ENCODE results near the gene PTGDR. TPM values are rescaled to one million over a fixed set of nuclear protein-coding genes. Genes with fewer than 3 reads are reported as not detected.
A peak's percentile ranks its signal among the peaks of the same experiment; 100 is the strongest.

PTGDR gene
- total RNA-seq, 1 donor from 2014 or later = not detected

DNA sequence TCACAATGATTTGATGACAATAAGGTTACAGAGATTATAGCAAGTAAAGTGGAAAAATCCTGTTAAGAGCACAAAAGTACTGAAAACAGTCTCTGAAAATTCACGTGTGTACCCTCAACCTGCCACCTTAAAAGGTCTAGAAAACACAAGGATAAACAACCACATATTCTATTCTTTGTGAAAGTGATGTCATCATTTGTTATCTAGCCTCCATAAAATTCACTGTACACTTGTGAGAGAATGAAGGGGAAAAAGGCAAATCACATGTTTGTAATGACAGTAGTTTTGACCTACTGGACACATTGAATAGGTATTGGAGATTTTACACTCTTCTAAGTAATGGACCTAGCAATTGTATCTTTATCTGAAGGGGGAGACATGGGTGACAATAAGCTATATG, 4.0 kb downstream of the PTGDR start:
- no peak overlapping the region for H3K4me3 ChIP-seq (ENCODE audit: low read depth, low read length)
- FAIRE-seq = no peak
- TF ChIP-seq, protein P1, sequence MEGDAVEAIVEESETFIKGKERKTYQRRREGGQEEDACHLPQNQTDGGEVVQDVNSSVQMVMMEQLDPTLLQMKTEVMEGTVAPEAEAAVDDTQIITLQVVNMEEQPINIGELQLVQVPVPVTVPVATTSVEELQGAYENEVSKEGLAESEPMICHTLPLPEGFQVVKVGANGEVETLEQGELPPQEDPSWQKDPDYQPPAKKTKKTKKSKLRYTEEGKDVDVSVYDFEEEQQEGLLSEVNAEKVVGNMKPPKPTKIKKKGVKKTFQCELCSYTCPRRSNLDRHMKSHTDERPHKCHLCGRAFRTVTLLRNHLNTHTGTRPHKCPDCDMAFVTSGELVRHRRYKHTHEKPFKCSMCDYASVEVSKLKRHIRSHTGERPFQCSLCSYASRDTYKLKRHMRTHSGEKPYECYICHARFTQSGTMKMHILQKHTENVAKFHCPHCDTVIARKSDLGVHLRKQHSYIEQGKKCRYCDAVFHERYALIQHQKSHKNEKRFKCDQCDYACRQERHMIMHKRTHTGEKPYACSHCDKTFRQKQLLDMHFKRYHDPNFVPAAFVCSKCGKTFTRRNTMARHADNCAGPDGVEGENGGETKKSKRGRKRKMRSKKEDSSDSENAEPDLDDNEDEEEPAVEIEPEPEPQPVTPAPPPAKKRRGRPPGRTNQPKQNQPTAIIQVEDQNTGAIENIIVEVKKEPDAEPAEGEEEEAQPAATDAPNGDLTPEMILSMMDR (IDR thresholded peaks at IDR 0.05; ENCODE audit: insufficient read depth, low read length, severe bottlenecking) = no peak
- H3K36me3 ChIP-seq (ENCODE audit: control insufficient read depth, insufficient read depth, low read length) = no peaks in the 10 kb centered on the region
- no peak for DNase-seq (ENCODE audit: low read depth)
- peaks cover 34% of the 10 kb centered on the region for H3K27me3 ChIP-seq (ENCODE audit: control insufficient read depth, insufficient read depth, low read length)

DNA sequence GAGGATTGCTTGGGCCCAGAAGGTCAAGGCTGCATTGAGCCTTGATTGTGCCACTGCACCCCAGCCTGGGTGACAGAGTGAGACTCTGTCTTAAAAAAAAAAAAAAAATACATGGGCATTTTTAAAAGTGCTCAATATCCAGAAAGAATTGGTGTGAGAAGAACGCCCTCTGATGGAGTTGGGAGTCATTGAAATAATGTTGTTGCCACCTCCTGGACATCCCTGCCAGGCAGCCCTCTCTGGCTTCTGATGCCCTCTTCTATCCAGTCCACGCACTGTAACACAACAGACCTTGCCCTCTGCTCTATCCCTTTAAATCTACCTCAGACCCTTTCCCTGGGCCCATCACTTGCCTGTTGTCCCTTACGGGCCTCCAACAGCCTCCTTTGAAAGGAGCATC, 4.9 kb downstream of the PTGDR start:
- no peak for FAIRE-seq
- TF ChIP-seq, protein P1 (IDR thresholded peaks at IDR 0.05; ENCODE audit: insufficient read depth, low read length, severe bottlenecking) = peak; percentile 37
- DNase-seq (ENCODE audit: low read depth) = peak; percentile 29
- Histone ChIP-seq H3K27me3 (ENCODE audit: control insufficient read depth, insufficient read depth, low read length) (peaks cover 27% of the 10 kb centered on the region), H3K36me3 (ENCODE audit: control insufficient read depth, insufficient read depth, low read length) (no peaks in the 10 kb centered on the region), H3K4me3 (ENCODE audit: low read depth, low read length) (no peak overlapping the region)

DNA sequence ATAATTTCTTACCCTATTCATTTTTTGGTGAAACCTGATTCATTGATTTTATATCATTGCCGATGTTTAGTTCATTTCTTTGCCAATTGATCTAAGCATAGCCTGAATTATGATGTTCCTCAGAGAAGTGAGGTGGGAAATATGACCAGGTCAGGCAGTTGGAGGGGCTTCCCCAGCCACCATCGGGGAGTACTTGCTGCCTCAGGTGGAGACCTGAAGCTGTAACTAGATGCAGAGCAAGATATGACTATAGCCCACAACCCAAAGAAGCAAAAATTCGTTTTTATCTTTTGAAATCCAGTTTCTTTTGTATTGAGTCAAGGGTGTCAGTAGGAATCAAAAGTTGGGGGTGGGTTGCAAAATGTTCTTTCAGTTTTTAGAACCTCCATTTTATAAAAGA, 7.9 kb downstream of the PTGDR start:
- Histone ChIP-seq H3K36me3 (ENCODE audit: control insufficient read depth, insufficient read depth, low read length) (no peaks in the 10 kb centered on the region), H3K27me3 (ENCODE audit: control insufficient read depth, insufficient read depth, low read length) (peaks cover 7% of the 10 kb centered on the region), H3K4me3 (ENCODE audit: low read depth, low read length) (no peak overlapping the region)
- DNase-seq (ENCODE audit: low read depth) (no peak), FAIRE-seq (no peak)
- TF ChIP-seq, protein P1 (IDR thresholded peaks at IDR 0.05; ENCODE audit: insufficient read depth, low read length, severe bottlenecking) = no peak

DNA sequence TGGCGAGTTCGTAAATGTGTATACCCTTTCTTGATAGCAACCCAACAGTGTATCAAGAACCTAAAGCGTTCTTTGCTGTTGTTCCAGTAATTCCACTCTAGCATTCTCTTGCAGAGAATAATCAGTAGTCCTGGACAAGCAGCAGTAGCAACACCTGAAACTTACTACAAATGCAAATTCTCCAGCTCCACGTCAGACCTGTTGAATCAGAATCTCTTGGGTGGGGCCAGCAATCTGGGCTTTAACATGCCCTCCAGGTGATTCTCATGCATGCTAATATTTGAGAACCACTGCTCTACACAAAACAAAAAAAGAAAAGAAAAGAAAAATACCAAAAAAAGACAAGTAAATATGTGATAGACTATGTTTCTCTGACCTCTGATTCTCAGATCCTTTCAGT, 10.1 kb downstream of the PTGDR start:
- DNase-seq (ENCODE audit: low read depth) = peak; percentile 68
- TF ChIP-seq, protein P1 (IDR thresholded peaks at IDR 0.05; ENCODE audit: insufficient read depth, low read length, severe bottlenecking) = no peak
- peaks cover 6% of the 10 kb centered on the region for H3K27me3 ChIP-seq (ENCODE audit: control insufficient read depth, insufficient read depth, low read length)
- H3K4me3 ChIP-seq (ENCODE audit: low read depth, low read length) = no peak overlapping the region
- no peaks in the 10 kb centered on the region for H3K36me3 ChIP-seq (ENCODE audit: control insufficient read depth, insufficient read depth, low read length)
- no peak for FAIRE-seq

DNA sequence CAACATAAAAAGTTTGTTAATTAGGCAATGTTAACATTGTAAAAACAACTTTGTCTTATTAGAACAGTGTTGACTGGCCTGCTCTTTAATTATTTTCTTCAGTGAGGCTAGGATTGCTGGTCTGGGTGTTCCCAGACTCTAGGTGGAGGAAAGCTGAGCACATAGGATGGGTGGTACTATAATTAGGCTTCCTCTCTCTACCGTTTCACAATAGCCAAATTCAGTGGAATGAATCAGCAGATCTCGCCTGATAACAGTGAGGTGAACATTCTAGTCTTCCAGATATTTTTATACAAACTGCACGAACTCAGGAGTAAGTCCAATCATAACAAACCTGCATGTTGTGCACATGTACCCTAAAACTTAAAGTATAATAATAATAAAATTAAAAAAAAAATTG, 11.9 kb downstream of the PTGDR start:
- Histone ChIP-seq H3K36me3 (ENCODE audit: control insufficient read depth, insufficient read depth, low read length) (no peaks in the 10 kb centered on the region), H3K4me3 (ENCODE audit: low read depth, low read length) (no peak overlapping the region), H3K27me3 (ENCODE audit: control insufficient read depth, insufficient read depth, low read length) (peaks cover 3% of the 10 kb centered on the region)
- TF ChIP-seq, protein P1 (IDR thresholded peaks at IDR 0.05; ENCODE audit: insufficient read depth, low read length, severe bottlenecking) = no peak
- FAIRE-seq = no peak
- DNase-seq (ENCODE audit: low read depth) = peak; percentile 58

DNA sequence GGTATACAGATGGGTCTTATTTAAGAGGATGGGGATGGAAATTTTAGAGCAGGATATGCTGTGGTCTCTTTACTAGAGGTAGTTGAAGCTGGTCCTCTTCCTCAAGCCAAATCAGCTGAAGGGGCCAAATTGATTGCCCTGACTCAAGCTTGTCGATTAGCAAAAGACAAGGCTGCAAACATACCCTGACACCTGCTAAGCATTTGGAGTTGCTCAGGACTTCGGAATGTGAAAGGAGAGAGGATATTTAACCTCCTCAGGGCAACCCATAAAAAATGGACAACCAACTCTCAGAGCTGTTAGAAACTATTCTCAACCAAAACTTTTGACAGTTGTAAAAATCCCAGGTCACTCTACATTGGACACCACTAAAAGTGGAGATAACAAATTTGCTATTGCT, 15.6 kb downstream of the PTGDR start:
- DNase-seq (ENCODE audit: low read depth) (no peak), FAIRE-seq (no peak)
- Histone ChIP-seq H3K36me3 (ENCODE audit: control insufficient read depth, insufficient read depth, low read length) (no peaks in the 10 kb centered on the region), H3K4me3 (ENCODE audit: low read depth, low read length) (no peak overlapping the region), H3K27me3 (ENCODE audit: control insufficient read depth, insufficient read depth, low read length) (peaks cover 10% of the 10 kb centered on the region)
- TF ChIP-seq, protein P1 (IDR thresholded peaks at IDR 0.05; ENCODE audit: insufficient read depth, low read length, severe bottlenecking) = no peak
